HEK293T (cell line): ENCODE data around the gene LGALS8.

Experiments
- CTCF ChIA-PET: fragments of 350-600 bp; formaldehyde crosslinking; extraction: SDS; loops from one replicate; lab custom pipeline; 2021; ENCODE audit warnings: antibody characterized with exemption, inconsistent platforms; lab: Yijun Ruan, JAX
- POLR2A ChIA-PET: fragments of 350-600 bp; formaldehyde crosslinking; extraction: SDS; loops from one replicate; lab custom pipeline; 2020; ENCODE audit warnings: antibody characterized with exemption, inconsistent platforms; lab: Yijun Ruan, JAX
- DNase-seq: peaks from one replicate; pipeline ENCODE4 v3.0.0; 2012; ENCODE audit warnings: mixed read lengths; ENCODE audit errors: extremely low spot score
- ARNT ChIP-seq: fragments of 450-650 bp; IDR thresholded peaks from 2 replicates; pipeline ENCODE4 v1.6.1; 2017; ENCODE audit warnings: mild to moderate bottlenecking
- BHLHE40 ChIP-seq: fragments of 450-650 bp; IDR thresholded peaks from 2 replicates; pipeline ENCODE4 v1.6.1; 2016; ENCODE audit warnings: mild to moderate bottlenecking, moderate library complexity, borderline replicate concordance
- CTBP1 ChIP-seq: fragments of 450-650 bp; IDR thresholded peaks from 2 replicates; pipeline ENCODE4 v1.6.1; 2016; ENCODE audit warnings: borderline replicate concordance
- ELF4 ChIP-seq: fragments of 450-650 bp; IDR thresholded peaks from 2 replicates; pipeline ENCODE4 v1.6.1; 2017; ENCODE audit warnings: antibody characterized with exemption
- FOXA1 ChIP-seq: fragments of 450-650 bp; IDR thresholded peaks from 2 replicates; pipeline ENCODE4 v1.6.1; 2016; ENCODE audit warnings: mild to moderate bottlenecking
- FOXK2 ChIP-seq: fragments of 450-650 bp; IDR thresholded peaks from 2 replicates; pipeline ENCODE4 v1.6.1; 2016; ENCODE audit warnings: mild to moderate bottlenecking
- FOXM1 ChIP-seq: fragments of 450-650 bp; IDR thresholded peaks from 2 replicates; pipeline ENCODE4 v1.6.1; 2017; ENCODE audit warnings: mild to moderate bottlenecking, borderline replicate concordance
- HDGF ChIP-seq: fragments of 450-650 bp; IDR thresholded peaks from 2 replicates; pipeline ENCODE4 v1.6.1; 2017; ENCODE audit warnings: antibody characterized with exemption, borderline replicate concordance
- L3MBTL2 ChIP-seq: fragments of 450-650 bp; conservative IDR thresholded peaks from 2 replicates; pipeline ENCODE4 v1.6.1; 2016; ENCODE audit warnings: mild to moderate bottlenecking
- LEF1 ChIP-seq: fragments of 450-650 bp; IDR thresholded peaks from 2 replicates; pipeline ENCODE4 v1.6.1; 2017; ENCODE audit warnings: mild to moderate bottlenecking, borderline replicate concordance
- NFRKB ChIP-seq: fragments of 450-650 bp; IDR thresholded peaks from 2 replicates; pipeline ENCODE4 v1.6.1; 2016; ENCODE audit warnings: mild to moderate bottlenecking, moderate library complexity
- PKNOX1 ChIP-seq: fragments of 450-650 bp; IDR thresholded peaks from 2 replicates; pipeline ENCODE4 v1.6.1; 2016
- SP1 ChIP-seq: fragments of 450-650 bp; IDR thresholded peaks from 2 replicates; pipeline ENCODE4 v1.6.1; 2017
- SUZ12 ChIP-seq: fragments of 450-650 bp; IDR thresholded peaks from 2 replicates; pipeline ENCODE4 v1.6.1; 2016; ENCODE audit warnings: mild to moderate bottlenecking
- TARDBP ChIP-seq: fragments of 450-650 bp; IDR thresholded peaks from 2 replicates; pipeline ENCODE4 v1.6.1; 2016
- ZNF384 ChIP-seq: fragments of 450-650 bp; IDR thresholded peaks from 2 replicates; pipeline ENCODE4 v1.6.1; 2016

Gene LGALS8

DNA sequence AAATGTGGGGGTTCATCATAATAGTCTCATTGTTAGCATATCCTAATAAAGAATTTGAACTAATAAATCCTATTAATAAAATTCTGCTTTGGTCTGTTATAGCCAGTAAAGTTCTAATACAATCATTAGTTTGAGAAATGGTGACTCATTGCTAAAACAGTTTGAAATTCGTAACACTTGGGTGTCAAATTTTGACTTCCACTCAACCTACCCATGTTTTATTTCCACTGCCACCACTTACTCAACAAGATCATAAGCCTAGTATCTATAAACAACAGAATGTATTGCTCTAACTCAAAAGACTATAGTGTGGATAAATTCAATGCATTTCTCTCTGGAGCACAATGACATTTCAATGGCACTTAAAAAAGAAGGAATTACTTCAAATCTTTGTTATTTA, 29.1 kb downstream of the LGALS8 start:
- ChIA-PET CTCF (no interaction called here), POLR2A (no interaction called here)
- no peak for DNase-seq
- TF ChIP-seq SUZ12, result no peak
- no peak for TF ChIP-seq NFRKB
- TF ChIP-seq TARDBP, result no peak
- no peak for TF ChIP-seq ELF4
- no peak for TF ChIP-seq ARNT
- TF ChIP-seq FOXM1, result no peak
- no peak for TF ChIP-seq SP1

DNA sequence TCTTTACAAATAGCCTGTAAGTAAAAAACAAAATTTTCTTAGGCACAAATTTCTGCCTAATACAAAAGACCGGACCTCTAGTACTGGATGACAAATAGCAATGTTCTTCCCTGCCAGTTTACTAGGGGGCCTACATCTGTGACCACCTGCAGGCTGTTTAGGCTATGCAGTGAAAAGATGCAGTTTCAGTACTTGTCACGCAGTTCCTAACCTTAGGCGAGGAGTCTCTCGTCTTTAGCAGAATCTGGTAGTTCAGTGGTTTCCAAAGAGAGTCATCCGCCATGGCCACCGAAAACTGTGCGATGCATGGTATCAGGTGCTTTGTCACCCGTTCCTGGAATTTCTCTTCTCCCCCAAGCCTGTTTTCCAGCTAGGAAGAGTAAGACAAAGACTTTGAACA, 29.6 kb downstream of the LGALS8 start:
- ChIA-PET CTCF (no interaction called here), POLR2A (no interaction called here)
- TF ChIP-seq FOXM1, result no peak
- no peak for TF ChIP-seq ZNF384
- no peak for TF ChIP-seq ARNT
- no peak for TF ChIP-seq BHLHE40
- DNase-seq, result no peak

GRCh38 chr1:236556606-236557005, 32.8 kb downstream of the LGALS8 start:
- DNase-seq, result no peak
- POLR2A ChIA-PET, result no interaction called here
- TF ChIP-seq ARNT, result no peak
- TF ChIP-seq FOXM1, result no peak
- no peak for TF ChIP-seq ZNF384
- TF ChIP-seq NFRKB, result no peak
- no peak for TF ChIP-seq PKNOX1
- TF ChIP-seq L3MBTL2, result no peak
- TF ChIP-seq BHLHE40, result no peak
- CTCF ChIA-PET, result no interaction called here

- no peak for DNase-seq
- POLR2A ChIA-PET, result interaction anchor here (2.0 kb wide), 1 partner anchor 46 kb away, joined by 5 read pairs; the partner anchor contains the start of gene HEATR1
- TF ChIP-seq ZNF384 (no peak), PKNOX1 (no peak), ARNT (no peak), ELF4 (no peak), L3MBTL2 (no peak), FOXA1 (no peak), FOXM1 (no peak), SP1 (no peak), CTBP1 (no peak), LEF1 (no peak), SUZ12 (no peak), NFRKB (no peak), HDGF (no peak), BHLHE40 (no peak)
- CTCF ChIA-PET, result no interaction called here
Observed at GRCh38 chr1:236558081-236558480, 34.3 kb downstream of the LGALS8 start.

DNA sequence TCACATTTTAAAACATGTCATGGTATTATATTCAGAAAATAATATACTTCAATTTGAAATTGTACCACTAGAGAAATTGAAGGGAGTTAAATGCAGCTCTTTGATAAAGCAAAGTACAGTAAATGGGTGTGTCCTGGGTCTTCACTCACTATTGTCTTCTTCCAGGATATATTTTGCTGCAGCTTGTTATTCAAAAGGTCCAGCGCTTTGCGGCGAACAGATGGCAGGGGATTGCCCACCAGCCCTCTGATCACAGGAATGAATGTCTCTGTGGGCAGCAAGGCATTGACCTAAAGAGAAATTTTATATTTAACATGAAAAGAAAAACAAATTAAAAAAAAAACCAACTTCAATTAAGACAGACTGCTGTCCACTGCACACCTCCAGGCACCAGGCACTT, 35.1 kb downstream of the LGALS8 start:
- CTCF ChIA-PET, result interaction anchor here (0.6 kb wide), 1 partner anchor 419 kb away, joined by 4 read pairs; no protein-coding TSS in a partner anchor
- POLR2A ChIA-PET, result interaction anchor here (2.0 kb wide), 1 partner anchor 45 kb away, joined by 5 read pairs; the partner anchor contains the start of gene HEATR1
- DNase-seq, result no peak
- TF ChIP-seq FOXM1 (no peak), PKNOX1 (no peak), ARNT (no peak), TARDBP (no peak)

DNA sequence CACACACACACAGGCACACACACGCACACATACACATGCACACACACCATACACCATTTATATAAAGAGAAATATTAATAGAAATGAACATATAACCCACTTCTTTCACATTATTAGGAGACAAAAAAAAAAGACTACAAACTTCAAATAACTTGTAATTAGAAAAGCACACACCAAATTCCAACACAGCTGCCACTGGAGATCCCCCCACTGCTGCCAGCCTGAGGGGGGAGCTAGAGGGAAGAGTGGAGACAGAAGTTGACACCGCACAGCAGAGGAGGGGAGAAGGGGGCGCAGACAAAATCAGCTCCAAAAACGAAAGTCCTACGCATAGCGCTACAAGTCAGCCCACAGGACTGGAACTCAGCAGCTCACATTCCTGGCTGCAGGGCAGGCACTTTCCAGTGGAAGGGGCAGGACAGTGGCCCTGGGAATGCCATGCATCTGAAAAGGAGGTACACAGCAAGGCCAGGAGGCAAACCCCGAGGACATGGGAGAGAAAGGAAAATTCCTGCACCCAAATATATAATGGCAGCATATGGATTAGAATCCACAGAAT, 36.5 kb downstream of the LGALS8 start:
- no peak for DNase-seq
- ChIA-PET CTCF (interaction anchor here (1.1 to 1.4 kb wide), 2 partner anchors 9 to 12 kb away, joined by 3 to 5 read pairs; no protein-coding TSS in a partner anchor), POLR2A (no interaction called here)
- TF ChIP-seq SUZ12 (no peak), ZNF384 (no peak), CTBP1 (no peak), PKNOX1 (no peak), ARNT (no peak), FOXM1 (no peak)

- POLR2A ChIA-PET, result no interaction called here
Observed at GRCh38 chr1:236561976-236562375, 38.2 kb downstream of the LGALS8 start.

More at GRCh38 chr1:236561976-236562375, 38.2 kb downstream of the LGALS8 start:
- DNase-seq, result no peak
- CTCF ChIA-PET, result no interaction called here
- no peak for TF ChIP-seq ELF4
- no peak for TF ChIP-seq FOXA1
- no peak for TF ChIP-seq SP1
- no peak for TF ChIP-seq PKNOX1
- no peak for TF ChIP-seq SUZ12
- no peak for TF ChIP-seq HDGF
- no peak for TF ChIP-seq CTBP1
- TF ChIP-seq BHLHE40, result no peak
- no peak for TF ChIP-seq ARNT
- no peak for TF ChIP-seq TARDBP
- no peak for TF ChIP-seq FOXK2
- no peak for TF ChIP-seq FOXM1
